Breast epithelium (tissue), 4 donors: ENCODE measurements around the gene ANKRD31. TPM values are rescaled to one million over a fixed set of nuclear protein-coding genes. Genes with fewer than 3 reads are reported as not detected.
"Not testable (repeated sequence)": the region's sequence is repeated elsewhere in the genome, so short reads cannot be mapped to it uniquely, and the experiment has no call there.

ENCODE experiments used
- DNase-seq, 2 donors: peaks; one replicate each; pipeline ENCODE4 v3.0.0-alpha.2; 2019; ENCODE audit warnings: low spot score in 2 of 2
- H3K27ac ChIP-seq, 2 donors: fragments of 200-600 bp; sonication (generic) in 1 of 2; one replicate each; pipeline ENCODE4 v1.5.1; 2016 to 2019; ENCODE audit warnings: mild to moderate bottlenecking in 1 of 2
- H3K27me3 ChIP-seq, 2 donors: fragments of 200-600 bp; sonication (generic) in 1 of 2; one replicate each; pipeline versions ENCODE4 v1.5.1 to v1.6.0; 2017 to 2019; ENCODE audit warnings: control low read depth in 1 of 2, mild to moderate bottlenecking in 1 of 2
- H3K36me3 ChIP-seq: fragments of 200-600 bp; one replicate; pipeline ENCODE4 v1.5.1; 2019
- H3K4me1 ChIP-seq, 2 donors: fragments of 200-600 bp; sonication (generic); one replicate each; pipeline ENCODE4 v1.5.1; 2016 to 2019; ENCODE audit warnings: control low read depth in 1 of 2
- H3K4me3 ChIP-seq, 3 donors: fragments of 200-600 bp; sonication (generic); 1 replicate in 2 of 3; 2 replicates in 1 of 3; pipeline ENCODE4 v1.5.1; 2016 to 2019; ENCODE audit warnings: mild to moderate bottlenecking in 3 of 3, moderate library complexity in 2 of 3
- H3K9me3 ChIP-seq, 2 donors: fragments of 200-600 bp; sonication (generic) in 1 of 2; one replicate each; pipeline ENCODE4 v1.5.1; 2016 to 2019; ENCODE audit warnings: control low read depth in 1 of 2
- CTCF ChIP-seq, 3 donors: fragments of 450-650 bp; IDR thresholded peaks; one replicate each; pipeline ENCODE4 v1.5.1; 2016 to 2017; ENCODE audit warnings: antibody characterized with exemption in 3 of 3, mild to moderate bottlenecking in 3 of 3, moderate library complexity in 3 of 3
- POLR2A ChIP-seq: fragments of 450-650 bp; IDR thresholded peaks from one replicate; pipeline ENCODE4 v1.6.1; 2016; ENCODE audit warnings: antibody characterized with exemption, mild to moderate bottlenecking, moderate library complexity
- POLR2AphosphoS5 ChIP-seq, 3 donors: sonication (generic); formaldehyde crosslinking; IDR thresholded peaks; one replicate each; pipeline ENCODE4 v1.6.1; 2017; ENCODE audit warnings: antibody characterized with exemption in 3 of 3
- intact Hi-C: fragments of 100-400 bp; cut with DNase I; formaldehyde crosslinking; loops from one replicate; pipeline ENCODE4 v1.15.1; 2023; ENCODE audit warnings: low total_unique reads
- total RNA-seq, 3 donors: library from RNA; depleted of rRNA; stranded (reverse); fragments of >200 nt; gene quantifications; one replicate each; pipeline ENCODE4 v1.1.0, GENCODE V29; 2016

ANKRD31 gene
- total RNA-seq, 3 donors from 2014 or later: 0.32 to 0.66 (median 0.59) TPM

DNA sequence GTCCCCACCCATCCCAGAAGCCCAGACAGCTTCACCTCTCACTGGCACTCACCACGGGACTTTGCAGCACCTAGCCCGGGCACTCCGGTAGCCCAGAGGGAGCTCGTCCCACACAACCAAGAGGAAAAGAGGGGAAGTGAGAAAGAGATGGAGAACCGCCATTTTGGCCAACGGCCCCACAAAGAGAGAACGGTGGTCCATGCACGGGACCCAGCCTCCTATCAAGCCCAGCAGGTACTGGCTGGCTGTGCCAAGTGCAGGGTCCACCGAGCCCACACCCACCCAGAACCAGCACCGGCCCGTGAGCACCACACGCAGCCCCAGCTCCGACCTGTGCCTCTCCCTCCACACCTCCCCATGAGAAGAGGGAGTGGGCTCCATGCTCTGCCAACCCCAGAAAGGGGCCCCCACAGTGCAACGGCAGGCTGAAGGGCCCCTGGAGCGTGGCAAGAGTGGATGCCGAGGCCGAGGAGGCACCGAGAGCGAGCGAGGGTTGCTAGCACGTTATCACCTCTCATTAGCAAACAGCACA lies 105.8 kb downstream of the ANKRD31 start:
- no peaks in the 10 kb centered on the region for H3K4me1 ChIP-seq
- H3K27ac ChIP-seq: no peak overlapping the region
- no peaks in the 10 kb centered on the region for H3K27me3 ChIP-seq
- no peak for DNase-seq
- TF ChIP-seq CTCF (IDR thresholded peaks at IDR 0.05) (no peak), POLR2AphosphoS5 (IDR thresholded peaks at IDR 0.05) (no peak), POLR2A (no peak)
- no peak overlapping the region for H3K4me3 ChIP-seq
- no peaks in the 10 kb centered on the region for H3K36me3 ChIP-seq
- H3K9me3 ChIP-seq: peaks cover 0 to 12% of the 10 kb centered on the region in 2 donors
- intact Hi-C loops: no loop called here

- intact Hi-C loops: no loop called here
- H3K36me3 ChIP-seq: no peaks in the 10 kb centered on the region
- no peaks in the 10 kb centered on the region for H3K9me3 ChIP-seq
- no peaks in the 10 kb centered on the region for H3K27me3 ChIP-seq
- no peak overlapping the region for H3K4me3 ChIP-seq
- no peak for TF ChIP-seq POLR2AphosphoS5 (IDR thresholded peaks at IDR 0.05)
- no peak overlapping the region for H3K27ac ChIP-seq
- H3K4me1 ChIP-seq: no peaks in the 10 kb centered on the region
- no peak for DNase-seq
Observed at GRCh38 chr5:75116856-75117255, 119.8 kb downstream of the ANKRD31 start.

DNA sequence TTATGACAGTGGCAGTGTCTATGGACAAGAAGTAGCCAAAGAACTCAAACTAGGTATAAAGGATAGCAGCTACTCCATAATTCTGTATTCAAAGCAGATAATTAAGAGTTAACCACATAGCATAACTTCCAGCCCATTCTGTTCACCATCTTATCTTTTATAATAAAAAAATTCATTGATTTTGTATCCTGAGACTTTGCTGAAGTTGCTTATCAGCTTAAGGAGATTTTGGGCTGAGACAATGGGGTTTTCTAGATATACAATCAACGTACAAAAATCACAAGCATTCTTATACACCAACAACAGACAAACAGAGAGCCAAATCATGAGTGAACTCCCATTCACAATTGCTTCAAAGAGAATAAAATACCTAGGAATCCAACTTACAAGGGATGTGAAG lies 122.4 kb downstream of the ANKRD31 start:
- H3K27ac ChIP-seq, H3K4me3 ChIP-seq, intact Hi-C loops, H3K9me3 ChIP-seq, H3K36me3 ChIP-seq, H3K27me3 ChIP-seq, H3K4me1 ChIP-seq, DNase-seq: not testable (repeated sequence)

DNA sequence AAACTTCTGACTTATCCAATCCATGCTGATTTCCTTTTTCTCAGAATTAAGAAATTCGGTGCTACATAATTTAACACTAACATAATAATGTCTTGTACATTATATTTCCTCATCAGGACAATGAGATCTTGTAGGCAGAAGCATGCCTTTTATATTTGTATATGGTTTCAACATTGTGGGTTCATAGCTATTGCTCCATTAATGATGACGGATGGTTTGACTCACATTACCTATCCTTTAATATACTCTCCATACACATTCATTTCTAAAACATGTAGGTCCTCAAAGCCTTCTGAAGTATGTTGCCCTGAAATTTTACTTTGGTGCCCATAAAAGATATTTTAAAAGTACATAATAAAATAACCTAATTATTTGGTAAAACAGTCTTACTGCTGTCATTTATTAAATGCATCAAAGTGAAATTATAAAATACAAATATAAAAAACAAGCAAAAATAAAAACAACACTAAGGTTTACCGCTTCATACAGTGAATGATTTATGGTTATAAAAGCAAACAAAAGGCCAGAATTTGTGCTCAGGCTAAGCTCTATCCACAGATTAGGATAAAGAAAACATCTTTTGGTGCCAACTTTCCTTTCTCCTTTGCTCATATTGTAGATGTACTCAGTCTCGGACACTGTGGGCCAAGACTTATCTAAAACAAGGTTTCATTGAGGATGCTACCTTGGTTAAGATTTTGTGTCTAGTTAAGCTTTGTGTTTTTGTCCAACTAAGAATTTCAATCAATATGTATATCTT lies 123.1 kb downstream of the ANKRD31 start:
- intact Hi-C loops: no loop called here
- Histone ChIP-seq H3K4me3 (no peak overlapping the region), H3K9me3 (no peaks in the 10 kb centered on the region), H3K36me3 (no peaks in the 10 kb centered on the region), H3K27ac (no peak overlapping the region), H3K4me1 (no peaks in the 10 kb centered on the region), H3K27me3 (no peaks in the 10 kb centered on the region)
- TF ChIP-seq POLR2A (no peak), CTCF (IDR thresholded peaks at IDR 0.05) (no peak), POLR2AphosphoS5 (IDR thresholded peaks at IDR 0.05) (no peak)
- no peak for DNase-seq

DNA sequence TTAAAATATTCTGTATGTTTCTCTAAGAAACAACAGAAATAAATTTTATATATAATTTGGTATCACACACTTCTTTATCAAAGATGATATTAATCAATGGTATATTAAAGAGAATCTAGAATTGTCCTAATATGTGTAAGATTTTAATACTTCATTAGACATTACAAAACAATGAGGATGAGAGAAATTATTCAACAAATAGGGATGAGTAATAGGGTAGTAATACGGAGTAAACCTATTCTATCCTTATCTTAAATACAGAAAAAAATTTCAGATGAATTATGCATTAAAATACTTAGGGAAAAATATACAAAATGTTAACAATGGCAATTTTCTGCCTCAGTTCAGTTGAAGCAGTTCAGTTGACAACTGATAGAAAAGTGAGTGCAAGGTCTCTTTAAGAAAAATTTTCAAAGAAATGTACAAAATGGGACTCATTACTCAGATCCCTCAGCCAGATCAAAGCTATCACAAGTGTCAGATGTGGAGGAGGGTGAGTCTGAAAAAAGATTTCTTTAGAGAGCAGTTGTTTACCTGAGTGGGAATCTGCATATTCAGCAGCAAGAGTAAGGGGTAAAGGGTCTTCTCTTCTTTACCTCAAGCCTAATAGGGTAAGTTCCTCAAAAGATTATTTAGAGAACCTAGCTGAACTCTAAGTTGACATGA lies 127.6 kb downstream of the ANKRD31 start:
- H3K27me3 ChIP-seq: no peaks in the 10 kb centered on the region
- no peaks in the 10 kb centered on the region for H3K9me3 ChIP-seq
- TF ChIP-seq CTCF (IDR thresholded peaks at IDR 0.05) (no peak), POLR2A (no peak), POLR2AphosphoS5 (IDR thresholded peaks at IDR 0.05) (no peak)
- H3K27ac ChIP-seq: no peak overlapping the region
- no peak for DNase-seq
- H3K4me3 ChIP-seq: no peak overlapping the region
- intact Hi-C loops: no loop called here
- no peaks in the 10 kb centered on the region for H3K4me1 ChIP-seq
- H3K36me3 ChIP-seq: no peaks in the 10 kb centered on the region

DNA sequence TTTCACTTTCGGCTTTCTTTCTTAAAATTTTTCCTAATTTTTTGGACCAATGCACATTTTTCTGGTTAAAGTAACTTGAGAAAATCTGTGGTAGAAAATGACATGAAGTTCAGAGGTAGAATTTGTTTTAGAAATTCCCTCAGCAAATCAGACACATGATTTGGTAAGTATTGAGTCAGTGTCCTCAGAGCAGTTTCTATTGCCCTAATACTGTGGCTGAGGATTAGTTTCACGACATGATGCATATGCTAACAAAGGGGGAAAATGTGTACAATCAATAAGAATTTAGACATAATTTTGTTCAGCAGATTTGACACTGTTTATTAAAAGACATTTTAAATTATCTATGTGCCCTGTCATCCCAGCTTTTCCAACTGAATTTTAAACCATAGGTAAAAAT lies 128.2 kb downstream of the ANKRD31 start:
- no peak overlapping the region for H3K4me3 ChIP-seq
- DNase-seq: no peak

DNA sequence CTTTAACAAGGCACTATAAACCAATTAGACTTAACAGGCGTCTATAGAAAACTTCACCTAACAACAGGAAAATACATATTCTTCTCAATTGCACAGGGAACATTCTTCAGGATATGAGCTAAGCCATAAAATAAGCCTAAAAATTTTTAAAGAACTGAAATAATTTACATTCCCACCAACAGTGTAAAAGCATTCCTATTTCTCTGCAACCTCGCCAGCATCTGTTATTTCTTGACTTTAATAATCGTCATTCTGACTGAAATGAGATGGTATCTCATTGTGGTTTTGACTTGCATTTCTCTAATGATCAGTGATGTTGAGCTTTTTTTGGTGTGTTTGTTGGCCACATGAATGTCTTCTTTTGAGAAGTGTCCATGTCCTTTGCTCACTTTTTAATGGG lies 140.7 kb downstream of the ANKRD31 start:
- H3K4me3 ChIP-seq, intact Hi-C loops, H3K27ac ChIP-seq, H3K36me3 ChIP-seq, H3K9me3 ChIP-seq, DNase-seq, H3K27me3 ChIP-seq, H3K4me1 ChIP-seq: not testable (repeated sequence)

More for the DNA sequence above, 128.2 kb downstream of the ANKRD31 start:
- Histone ChIP-seq H3K4me1 (no peaks in the 10 kb centered on the region), H3K36me3 (no peaks in the 10 kb centered on the region), H3K27me3 (no peaks in the 10 kb centered on the region), H3K9me3 (no peaks in the 10 kb centered on the region), H3K27ac (no peak overlapping the region)
- intact Hi-C loops: no loop called here
- TF ChIP-seq POLR2AphosphoS5 (IDR thresholded peaks at IDR 0.05) (no peak), POLR2A (no peak), CTCF (IDR thresholded peaks at IDR 0.05) (no peak)
